PFSK-1 (cell line): ENCODE results near the gene VAMP7.

Source experiments
- POLR2AphosphoS5 ChIP-seq: IDR thresholded peaks from 2 replicates; pipeline ENCODE4 v1.6.1; 2012; ENCODE audit warnings: low read depth, mild to moderate bottlenecking, control low read depth, low read length, moderate library complexity
- SIN3A ChIP-seq: IDR thresholded peaks from 2 replicates; pipeline ENCODE4 v1.6.1; 2012; ENCODE audit warnings: mild to moderate bottlenecking, low read length, moderate library complexity, borderline replicate concordance; ENCODE audit not compliant: insufficient read depth
- TAF1 ChIP-seq: IDR thresholded peaks from 2 replicates; pipeline ENCODE4 v1.6.1; 2012; ENCODE audit warnings: low read length, control low read depth, borderline replicate concordance; ENCODE audit not compliant: insufficient read depth

GRCh38 chrX:155893521-155893920, 12.4 kb downstream of the VAMP7 start:
- no peak for TF ChIP-seq TAF1
- TF ChIP-seq SIN3A = no peak
- no peak for TF ChIP-seq POLR2AphosphoS5
